HG03108 (cell line): Measurements from ENCODE around the gene EPB41L4A.
"Not testable (repeated sequence)": the region's sequence is repeated elsewhere in the genome, so short reads cannot be mapped to it uniquely, and the experiment has no call there.

Source experiments
- ATAC-seq: cut with Tn5 transposase; IDR thresholded peaks from one replicate; pipeline ENCODE4 v1.9.1; 2021; ENCODE audit warnings: moderate library complexity; ENCODE audit not compliant: unreplicated experiment

The EPB41L4A gene

DNA sequence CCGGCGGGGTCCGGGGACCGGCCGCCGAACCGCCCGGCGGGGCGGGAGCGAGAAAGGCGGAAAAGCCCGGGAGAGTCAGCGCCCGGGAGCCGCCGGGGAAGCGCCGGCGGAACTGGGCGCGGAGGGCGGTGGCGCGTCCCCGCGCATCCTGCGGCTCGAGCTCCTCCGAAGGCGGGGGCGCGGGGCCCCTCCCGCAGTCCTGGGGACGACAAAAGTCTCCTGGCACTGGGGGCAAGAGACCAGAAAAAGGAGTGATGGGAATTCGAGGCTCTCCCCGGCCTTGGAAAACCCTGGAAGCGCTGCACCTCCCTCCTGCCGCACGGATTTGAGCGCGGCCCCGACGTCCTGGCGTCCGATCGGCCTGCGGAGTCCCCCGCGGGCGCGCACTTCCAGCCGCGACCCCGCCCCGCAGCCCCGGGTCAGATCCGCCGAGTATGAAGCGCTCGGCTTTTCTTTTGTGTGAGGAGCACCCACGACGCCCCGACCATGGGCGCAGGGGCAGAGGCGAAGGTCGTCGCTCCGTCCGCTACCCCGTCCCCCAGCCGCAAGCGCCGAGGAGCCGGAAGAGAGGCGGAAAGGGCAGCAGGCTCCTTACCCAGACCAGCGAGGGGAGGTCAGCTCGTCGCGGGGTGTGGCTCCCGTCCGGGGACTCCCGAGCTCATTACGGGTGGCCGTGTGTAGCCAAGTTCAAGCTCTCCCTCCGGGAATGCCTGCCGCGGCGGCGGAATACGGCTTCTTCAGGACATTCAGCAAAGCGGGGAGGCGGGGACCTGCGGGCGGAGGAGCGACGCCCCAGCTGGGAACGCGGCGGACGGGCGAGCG, at the start of gene EPB41L4A:
EPB41L4A (minus strand) TSS at position 114 of the 822 bp plus-strand sequence. CDS start 238 bp downstream, outside the sequence.
- peak; percentile 21 for ATAC-seq

DNA sequence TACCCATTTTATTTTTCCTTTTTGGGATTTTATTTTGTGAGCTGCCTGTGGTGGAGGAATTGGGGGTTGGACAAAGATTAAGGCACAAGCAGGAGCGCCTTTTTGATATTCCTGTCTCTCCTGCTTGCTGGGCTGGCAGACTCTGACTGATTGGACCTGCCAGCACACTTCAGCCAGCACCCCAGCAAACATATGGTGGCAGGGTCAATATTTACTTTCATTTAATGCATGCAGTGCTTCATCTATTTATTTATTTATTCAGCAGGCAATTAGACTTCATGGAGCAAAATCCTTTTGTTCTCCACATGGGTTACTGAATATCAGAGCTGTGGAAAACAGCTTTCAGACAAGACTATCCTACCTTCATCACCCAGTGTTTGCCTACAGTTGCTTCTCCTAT, 48.4 kb upstream of the EPB41L4A start:
- ATAC-seq: no peak

DNA sequence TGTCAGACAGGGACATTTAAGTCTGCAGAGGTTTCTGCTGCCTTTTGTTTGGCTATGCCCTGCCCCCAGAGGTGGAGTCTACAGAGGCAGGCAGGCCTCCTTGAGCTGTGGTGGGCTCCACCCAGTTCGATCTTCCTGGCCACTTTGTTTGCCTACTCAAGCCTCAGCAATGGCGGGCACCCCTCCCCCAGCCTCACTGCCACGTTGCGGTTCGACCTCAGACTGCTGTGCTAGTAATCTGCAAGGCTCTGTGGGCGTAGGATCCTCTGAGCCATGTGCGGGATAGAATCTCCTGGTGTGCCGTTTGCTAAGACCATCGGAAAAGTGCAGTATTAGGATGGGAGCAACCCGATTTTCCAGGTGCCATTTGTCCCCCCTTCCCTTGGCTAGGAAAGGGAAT, 47.2 kb upstream of the EPB41L4A start:
- not testable (repeated sequence) for ATAC-seq

DNA sequence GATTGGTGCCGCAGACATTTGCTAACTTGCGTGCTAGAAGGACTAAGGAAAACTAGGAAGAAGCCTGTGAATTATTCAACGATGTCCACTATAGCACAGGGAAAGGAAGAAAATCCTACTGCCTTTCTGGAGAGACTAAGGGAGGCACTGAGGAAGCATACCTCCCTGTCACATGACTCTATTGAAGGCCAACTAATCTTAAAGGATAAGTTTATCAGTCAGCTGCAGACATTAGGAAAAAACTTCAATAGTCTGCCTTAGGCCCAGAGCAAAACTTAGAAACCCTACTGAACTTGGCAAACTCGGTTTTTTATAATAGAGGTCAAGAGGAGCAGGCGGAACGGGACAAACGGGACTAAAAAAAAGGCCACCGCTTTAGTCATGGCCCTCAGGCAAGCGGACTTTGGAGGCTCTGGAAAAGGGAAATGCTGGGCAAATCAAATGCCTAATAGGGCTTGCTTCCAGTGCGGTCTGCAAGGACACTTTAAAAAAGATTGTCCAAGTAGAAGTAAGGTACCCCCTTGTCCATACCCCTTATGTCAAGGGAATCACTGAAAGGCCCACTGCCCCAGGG, 28.2 kb upstream of the EPB41L4A start:
- ATAC-seq: not testable (repeated sequence)

GRCh38 chr5:112445626-112446350, 26.7 kb upstream of the EPB41L4A start:
- ATAC-seq: no peak

DNA sequence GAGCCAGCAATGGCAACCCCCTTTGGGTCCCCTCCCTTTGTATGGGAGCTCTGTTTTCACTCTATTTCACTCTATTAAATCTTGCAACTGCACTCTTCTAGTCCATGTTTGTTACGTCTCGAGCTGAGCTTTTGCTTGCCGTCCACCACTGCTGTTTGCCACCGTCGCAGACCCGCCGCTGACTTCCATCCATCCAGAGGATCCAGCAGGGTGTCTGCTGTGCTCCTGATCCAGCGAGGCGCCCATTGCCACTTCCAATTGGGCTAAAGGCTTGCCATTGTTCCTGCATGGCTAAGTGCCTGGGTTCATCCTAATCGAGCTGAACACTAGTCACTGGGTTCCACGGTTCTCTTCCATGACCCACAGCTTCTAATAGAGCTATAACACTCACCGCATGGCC, 24.9 kb upstream of the EPB41L4A start:
- not testable (repeated sequence) for ATAC-seq

- ATAC-seq: no peak
These were observed 21.0 kb upstream of the EPB41L4A start for GRCh38 chr5:112440031-112440430.

DNA sequence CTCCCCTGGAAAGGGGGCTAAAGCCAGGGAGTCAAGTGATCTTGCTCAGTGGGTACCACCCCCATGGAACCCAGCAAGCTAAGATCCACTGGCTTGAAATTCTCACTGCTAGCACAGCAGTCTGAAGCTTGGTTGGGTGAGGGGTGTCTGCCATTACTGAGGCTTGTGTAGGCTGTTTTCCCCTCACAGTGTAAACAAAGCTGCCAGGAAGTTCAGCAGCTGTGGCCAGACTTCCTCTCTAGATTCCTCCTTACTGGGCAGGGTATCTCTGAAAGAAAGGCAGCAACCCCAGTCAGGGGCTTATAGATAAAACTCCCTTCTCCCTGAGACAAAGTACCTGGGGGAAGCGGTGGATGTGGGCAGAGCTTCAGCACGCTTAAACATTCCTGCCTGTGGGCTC, 17.1 kb upstream of the EPB41L4A start:
- no peak for ATAC-seq

GRCh38 chr5:112434641-112435040, 15.6 kb upstream of the EPB41L4A start:
- no peak for ATAC-seq

DNA sequence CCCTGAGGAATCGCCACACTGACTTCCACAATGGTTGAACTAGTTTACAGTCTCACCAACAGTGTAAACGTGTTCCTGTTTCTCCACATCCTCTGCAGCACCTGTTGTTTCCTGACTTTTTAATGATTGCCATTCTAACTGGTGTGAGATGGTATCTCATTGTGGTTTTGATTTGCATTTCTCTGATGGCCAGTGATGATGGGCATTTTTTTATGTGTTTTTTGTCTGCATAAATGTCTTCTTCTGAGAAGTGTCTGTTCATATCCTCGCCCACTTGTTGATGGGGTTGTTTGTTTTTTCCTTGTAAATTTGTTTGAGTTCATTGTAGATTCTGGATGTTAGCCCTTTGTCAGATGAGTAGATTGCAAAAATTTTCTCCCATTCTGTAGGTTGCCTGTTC, 7.1 kb upstream of the EPB41L4A start:
- not testable (repeated sequence) for ATAC-seq

GRCh38 chr5:112419986-112420864, 1.1 kb upstream of the EPB41L4A start:
- ATAC-seq: peak; percentile 77

DNA sequence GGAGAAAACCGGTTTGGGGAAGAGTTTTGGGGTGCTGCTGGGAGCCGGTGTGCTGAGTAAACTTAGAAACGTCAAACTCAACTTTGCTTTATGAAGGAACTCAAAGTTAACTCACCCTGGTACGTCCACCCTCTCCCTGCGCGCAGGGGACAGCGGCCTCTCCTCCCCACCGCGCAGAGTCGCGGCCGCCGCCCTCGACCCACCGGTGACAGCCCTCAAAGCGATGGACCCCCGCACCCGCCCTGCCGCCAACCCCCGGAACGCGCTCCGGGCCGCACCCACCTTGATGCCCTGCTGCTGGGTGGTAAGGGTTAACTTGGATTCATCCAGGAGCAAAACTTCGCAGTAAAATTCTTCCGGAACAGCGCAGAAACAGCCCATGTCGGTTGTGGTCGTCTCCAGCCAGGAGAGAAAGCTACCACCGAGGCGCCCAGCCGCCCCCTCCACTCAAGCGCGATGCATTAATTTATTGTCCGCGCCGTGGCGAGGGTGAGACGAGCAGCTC, 366 bp downstream of the EPB41L4A start:
- no peak for ATAC-seq

GRCh38 chr5:112417931-112418658, 982 bp downstream of the EPB41L4A start:
- no peak for ATAC-seq

DNA sequence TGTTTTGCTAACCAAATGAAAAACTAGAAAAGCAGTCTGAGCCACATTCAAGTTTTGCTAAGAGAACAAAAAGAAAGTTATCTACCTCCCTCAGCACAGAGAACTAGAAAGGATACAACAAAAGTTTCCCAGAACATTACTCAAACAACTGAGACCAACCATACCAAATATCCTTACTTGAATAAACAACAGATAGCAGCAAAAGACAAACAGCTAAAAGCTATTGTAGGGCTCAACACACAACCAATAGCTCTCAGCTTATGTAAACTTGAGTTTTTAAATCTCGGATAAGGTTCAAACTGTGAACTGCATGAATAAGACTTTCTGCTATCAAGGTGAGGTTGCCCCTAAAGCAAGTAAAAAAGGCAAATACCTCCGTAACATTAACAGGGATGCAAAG, 3.5 kb downstream of the EPB41L4A start:
- no peak for ATAC-seq

- ATAC-seq: no peak
These were observed 5.5 kb downstream of the EPB41L4A start for GRCh38 chr5:112413611-112414010.

DNA sequence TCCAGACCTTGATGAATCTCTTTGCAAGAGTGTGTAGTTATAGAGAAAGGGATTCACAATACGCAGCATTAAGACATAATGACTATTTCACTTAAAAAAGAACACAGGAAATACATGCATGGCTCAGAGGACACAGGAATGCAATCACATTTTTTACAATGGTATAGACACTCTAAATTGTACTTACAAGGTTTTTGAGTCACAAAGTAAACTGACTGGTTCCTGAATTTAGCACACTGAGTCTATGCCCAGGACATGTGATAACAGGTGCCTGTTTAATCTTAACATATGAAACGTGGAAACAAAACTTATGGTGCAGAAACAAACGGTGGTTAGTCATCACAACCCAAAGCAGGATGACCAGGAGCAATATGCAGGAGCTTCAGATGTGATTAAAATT, 6.7 kb downstream of the EPB41L4A start:
- ATAC-seq: no peak

DNA sequence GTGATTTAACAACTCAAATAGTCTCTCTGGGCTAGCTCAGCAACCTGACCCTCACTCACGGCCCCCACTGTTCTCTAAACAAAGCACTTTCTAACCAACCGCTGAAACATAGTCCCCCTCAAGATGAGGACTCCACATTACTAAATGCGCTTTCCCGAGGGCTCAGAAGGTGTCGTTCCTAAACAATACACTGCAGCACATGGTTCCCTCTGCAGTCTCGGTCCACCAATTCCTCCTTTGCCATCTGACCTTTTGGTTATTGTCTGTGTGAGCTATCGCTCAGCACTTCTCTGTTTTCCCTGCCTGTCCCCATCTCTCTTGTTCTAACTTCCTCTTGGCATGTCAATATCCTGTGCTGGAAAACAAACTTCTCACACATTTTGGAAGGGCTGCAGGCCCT, 7.2 kb downstream of the EPB41L4A start:
- no peak for ATAC-seq

DNA sequence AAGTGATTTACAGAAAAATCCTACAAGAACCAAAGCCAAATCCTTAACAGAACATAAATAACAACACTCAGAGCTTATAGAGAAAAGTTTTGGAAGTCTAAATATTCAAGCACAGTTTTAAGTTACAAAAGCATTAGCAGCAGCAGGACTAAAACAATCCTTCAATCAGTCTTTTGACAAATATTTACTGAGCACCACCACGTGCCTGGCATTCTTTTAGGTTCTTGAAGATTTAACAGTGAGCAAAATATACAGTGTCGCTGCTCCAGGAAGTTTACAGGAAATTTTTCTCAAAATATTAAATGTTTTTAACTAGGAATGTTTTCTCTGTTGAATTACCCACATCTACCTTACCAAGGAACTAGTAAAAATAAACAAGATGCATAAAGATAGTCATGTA, 11.4 kb downstream of the EPB41L4A start:
- no peak for ATAC-seq

- no peak for ATAC-seq
These were observed 11.8 kb downstream of the EPB41L4A start for GRCh38 chr5:112407240-112407639.

GRCh38 chr5:112403069-112403468, 16.0 kb downstream of the EPB41L4A start:
- no peak for ATAC-seq
